ENCODE results near the gene WDR20. TPM values are rescaled to one million over a fixed set of nuclear protein-coding genes. Genes with fewer than 3 reads are reported as not detected.
A peak's percentile ranks its signal among the peaks of the same experiment; 100 is the strongest.

Gene WDR20
- total and polyA plus RNA-seq, 10 of the 15 experiments (the other 5 are each of a cell fraction or from before 2014, with no cell fraction given) = 9.1 to 25.9 (median 18.4) TPM

DNA sequence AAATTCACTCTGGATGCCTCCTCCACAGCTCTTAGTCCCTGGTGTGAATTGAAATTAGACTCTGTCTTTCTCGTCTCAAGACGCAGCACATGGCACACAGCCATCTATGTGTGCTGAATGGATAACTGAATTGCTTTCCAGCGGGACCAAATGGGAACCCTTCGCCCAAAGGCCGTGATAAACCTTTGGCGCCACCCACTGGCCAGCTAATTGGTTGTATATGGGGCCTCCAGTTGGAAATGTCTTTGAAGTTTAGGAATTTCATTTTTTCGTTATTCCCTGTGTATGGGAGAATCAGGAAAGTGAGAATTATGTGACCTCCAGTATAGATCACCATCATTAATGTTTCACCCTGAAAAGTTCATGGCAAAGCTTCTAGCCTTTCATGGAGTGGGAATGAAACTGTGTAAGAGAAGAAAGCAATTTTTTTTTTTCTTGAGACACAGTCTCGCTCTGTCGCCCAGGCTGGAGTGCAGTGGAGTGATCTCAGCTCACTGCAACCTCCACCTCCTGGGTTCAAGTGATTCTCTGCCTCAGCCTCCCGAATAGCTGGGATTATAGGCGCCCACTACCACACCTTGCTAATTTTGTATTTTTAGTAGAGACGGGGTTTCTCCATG lies 43.0 kb upstream of the WDR20 start (continued):
- TF ChIP-seq, protein P1, sequence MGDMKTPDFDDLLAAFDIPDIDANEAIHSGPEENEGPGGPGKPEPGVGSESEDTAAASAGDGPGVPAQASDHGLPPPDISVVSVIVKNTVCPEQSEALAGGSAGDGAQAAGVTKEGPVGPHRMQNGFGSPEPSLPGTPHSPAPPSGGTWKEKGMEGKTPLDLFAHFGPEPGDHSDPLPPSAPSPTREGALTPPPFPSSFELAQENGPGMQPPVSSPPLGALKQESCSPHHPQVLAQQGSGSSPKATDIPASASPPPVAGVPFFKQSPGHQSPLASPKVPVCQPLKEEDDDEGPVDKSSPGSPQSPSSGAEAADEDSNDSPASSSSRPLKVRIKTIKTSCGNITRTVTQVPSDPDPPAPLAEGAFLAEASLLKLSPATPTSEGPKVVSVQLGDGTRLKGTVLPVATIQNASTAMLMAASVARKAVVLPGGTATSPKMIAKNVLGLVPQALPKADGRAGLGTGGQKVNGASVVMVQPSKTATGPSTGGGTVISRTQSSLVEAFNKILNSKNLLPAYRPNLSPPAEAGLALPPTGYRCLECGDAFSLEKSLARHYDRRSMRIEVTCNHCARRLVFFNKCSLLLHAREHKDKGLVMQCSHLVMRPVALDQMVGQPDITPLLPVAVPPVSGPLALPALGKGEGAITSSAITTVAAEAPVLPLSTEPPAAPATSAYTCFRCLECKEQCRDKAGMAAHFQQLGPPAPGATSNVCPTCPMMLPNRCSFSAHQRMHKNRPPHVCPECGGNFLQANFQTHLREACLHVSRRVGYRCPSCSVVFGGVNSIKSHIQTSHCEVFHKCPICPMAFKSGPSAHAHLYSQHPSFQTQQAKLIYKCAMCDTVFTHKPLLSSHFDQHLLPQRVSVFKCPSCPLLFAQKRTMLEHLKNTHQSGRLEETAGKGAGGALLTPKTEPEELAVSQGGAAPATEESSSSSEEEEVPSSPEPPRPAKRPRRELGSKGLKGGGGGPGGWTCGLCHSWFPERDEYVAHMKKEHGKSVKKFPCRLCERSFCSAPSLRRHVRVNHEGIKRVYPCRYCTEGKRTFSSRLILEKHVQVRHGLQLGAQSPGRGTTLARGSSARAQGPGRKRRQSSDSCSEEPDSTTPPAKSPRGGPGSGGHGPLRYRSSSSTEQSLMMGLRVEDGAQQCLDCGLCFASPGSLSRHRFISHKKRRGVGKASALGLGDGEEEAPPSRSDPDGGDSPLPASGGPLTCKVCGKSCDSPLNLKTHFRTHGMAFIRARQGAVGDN (IDR thresholded peaks at IDR 0.05) = no peak
- TF ChIP-seq ASH2L (IDR thresholded peaks at IDR 0.05; ENCODE audit: borderline replicate concordance, low read depth) (no peak), RELA (IDR thresholded peaks at IDR 0.05; ENCODE audit: borderline replicate concordance, partially characterized antibody) (no peak), RAD21 (IDR thresholded peaks at IDR 0.05; ENCODE audit: insufficient read depth, low read depth, low read length) (peak; percentile 90), CEBPB (IDR thresholded peaks at IDR 0.05; ENCODE audit: borderline replicate concordance in 1 of 2, low read depth in 2 of 2, low read length in 2 of 2) (no peak), GATAD2B (conservative IDR thresholded peaks at IDR 0.05; ENCODE audit: low read depth) (no peak), IKZF2 (IDR thresholded peaks at IDR 0.05) (peak; percentile 37 to 59; a peak in 3 of 4 replicates), EED (IDR thresholded peaks at IDR 0.05; ENCODE audit: low read depth) (peak; percentile 44), YY1 (IDR thresholded peaks at IDR 0.05; ENCODE audit: low read depth, low read length) (peak; percentile 56)
- TF ChIP-seq, protein P2, sequence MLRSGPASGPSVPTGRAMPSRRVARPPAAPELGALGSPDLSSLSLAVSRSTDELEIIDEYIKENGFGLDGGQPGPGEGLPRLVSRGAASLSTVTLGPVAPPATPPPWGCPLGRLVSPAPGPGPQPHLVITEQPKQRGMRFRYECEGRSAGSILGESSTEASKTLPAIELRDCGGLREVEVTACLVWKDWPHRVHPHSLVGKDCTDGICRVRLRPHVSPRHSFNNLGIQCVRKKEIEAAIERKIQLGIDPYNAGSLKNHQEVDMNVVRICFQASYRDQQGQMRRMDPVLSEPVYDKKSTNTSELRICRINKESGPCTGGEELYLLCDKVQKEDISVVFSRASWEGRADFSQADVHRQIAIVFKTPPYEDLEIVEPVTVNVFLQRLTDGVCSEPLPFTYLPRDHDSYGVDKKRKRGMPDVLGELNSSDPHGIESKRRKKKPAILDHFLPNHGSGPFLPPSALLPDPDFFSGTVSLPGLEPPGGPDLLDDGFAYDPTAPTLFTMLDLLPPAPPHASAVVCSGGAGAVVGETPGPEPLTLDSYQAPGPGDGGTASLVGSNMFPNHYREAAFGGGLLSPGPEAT (IDR thresholded peaks at IDR 0.05; ENCODE audit: low read depth) = no peak
- TF ChIP-seq, protein P3, sequence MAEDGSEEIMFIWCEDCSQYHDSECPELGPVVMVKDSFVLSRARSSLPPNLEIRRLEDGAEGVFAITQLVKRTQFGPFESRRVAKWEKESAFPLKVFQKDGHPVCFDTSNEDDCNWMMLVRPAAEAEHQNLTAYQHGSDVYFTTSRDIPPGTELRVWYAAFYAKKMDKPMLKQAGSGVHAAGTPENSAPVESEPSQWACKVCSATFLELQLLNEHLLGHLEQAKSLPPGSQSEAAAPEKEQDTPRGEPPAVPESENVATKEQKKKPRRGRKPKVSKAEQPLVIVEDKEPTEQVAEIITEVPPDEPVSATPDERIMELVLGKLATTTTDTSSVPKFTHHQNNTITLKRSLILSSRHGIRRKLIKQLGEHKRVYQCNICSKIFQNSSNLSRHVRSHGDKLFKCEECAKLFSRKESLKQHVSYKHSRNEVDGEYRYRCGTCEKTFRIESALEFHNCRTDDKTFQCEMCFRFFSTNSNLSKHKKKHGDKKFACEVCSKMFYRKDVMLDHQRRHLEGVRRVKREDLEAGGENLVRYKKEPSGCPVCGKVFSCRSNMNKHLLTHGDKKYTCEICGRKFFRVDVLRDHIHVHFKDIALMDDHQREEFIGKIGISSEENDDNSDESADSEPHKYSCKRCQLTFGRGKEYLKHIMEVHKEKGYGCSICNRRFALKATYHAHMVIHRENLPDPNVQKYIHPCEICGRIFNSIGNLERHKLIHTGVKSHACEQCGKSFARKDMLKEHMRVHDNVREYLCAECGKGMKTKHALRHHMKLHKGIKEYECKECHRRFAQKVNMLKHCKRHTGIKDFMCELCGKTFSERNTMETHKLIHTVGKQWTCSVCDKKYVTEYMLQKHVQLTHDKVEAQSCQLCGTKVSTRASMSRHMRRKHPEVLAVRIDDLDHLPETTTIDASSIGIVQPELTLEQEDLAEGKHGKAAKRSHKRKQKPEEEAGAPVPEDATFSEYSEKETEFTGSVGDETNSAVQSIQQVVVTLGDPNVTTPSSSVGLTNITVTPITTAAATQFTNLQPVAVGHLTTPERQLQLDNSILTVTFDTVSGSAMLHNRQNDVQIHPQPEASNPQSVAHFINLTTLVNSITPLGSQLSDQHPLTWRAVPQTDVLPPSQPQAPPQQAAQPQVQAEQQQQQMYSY (CRISPR knock-in tag; IDR thresholded peaks at IDR 0.05) = no peak

Data from GM12878 (cell line).